ENCODE measurements around the gene DGKA.

GRCh38 chr12:55933169-55933798 is 2.3 kb downstream of the DGKA start:
- TF ChIP-seq POLR2AphosphoS5 (IDR thresholded peaks at IDR 0.05) (peak; percentile 41), CTCF (IDR thresholded peaks at IDR 0.05) (no peak)

Data from prostate gland (tissue), 2 donors.